Endothelial cell of umbilical vein (primary cell): ENCODE measurements around the gene C1orf198. TPM values are rescaled to one million over a fixed set of nuclear protein-coding genes. Genes with fewer than 3 reads are reported as not detected.

ENCODE experiments used
- BruUV-seq: library from RNA; stranded (reverse); fragments of 400-500 nt; replicated peaks from 2 replicates; lab custom pipeline; 2021; lab: Mats Ljungman, UMichigan
- CTCF ChIA-PET: fragments of 300-600, 350-600 bp; sonication (Branson Sonifier 250); formaldehyde crosslinking; loops from one replicate; lab custom pipeline; 2021; ENCODE audit warnings: antibody characterized with exemption, inconsistent platforms; lab: Charles Lee
- POLR2A ChIA-PET: fragments of 300-600, 350-600 bp; sonication (Branson Sonifier 250); formaldehyde crosslinking; loops from one replicate; lab custom pipeline; 2021; ENCODE audit warnings: antibody characterized with exemption, inconsistent platforms; lab: Charles Lee
- DNase-seq: peaks from one replicate; pipeline ENCODE4 v3.0.0-alpha.2; 2011; ENCODE audit warnings: low read depth, low spot score
- FAIRE-seq: peaks from 2 replicates; lab custom pipeline; 2011; peaks lifted over from hg19 to GRCh38; lab: Jason Lieb, UNC
- H2AFZ ChIP-seq: 2 replicates; pipeline ENCODE4 v1.6.0; 2012; ENCODE audit warnings: low read depth, low read length, control low read depth, inconsistent platforms
- H3K27ac ChIP-seq: 2 replicates; pipeline ENCODE4 v1.5.1; 2011; ENCODE audit warnings: low read depth, mild to moderate bottlenecking, control low read depth, low read length, moderate library complexity; ENCODE audit not compliant: insufficient read depth
- H3K27me3 ChIP-seq, 2 experiments: 2 replicates each; pipeline versions ENCODE4 v1.6.0 to v1.6.1; 2011; ENCODE audit warnings: low read length in 2 of 2, mixed read lengths in 1 of 2; ENCODE audit not compliant: control insufficient read depth in 2 of 2, insufficient read depth in 2 of 2
- H3K36me3 ChIP-seq, 2 experiments: 2 replicates in 1 of 2; 3 replicates in 1 of 2; pipeline ENCODE4 v1.5.1; 2011; ENCODE audit warnings: low read length in 2 of 2, mild to moderate bottlenecking in 1 of 2, moderate library complexity in 1 of 2; ENCODE audit not compliant: control insufficient read depth in 2 of 2, insufficient read depth in 2 of 2; ENCODE audit errors: extremely low read depth in 1 of 2
- H3K4me1 ChIP-seq: 3 replicates; pipeline ENCODE4 v1.5.1; 2011; ENCODE audit warnings: mild to moderate bottlenecking, low read length; ENCODE audit not compliant: control insufficient read depth, insufficient read depth; ENCODE audit errors: extremely low read depth
- H3K4me2 ChIP-seq: 2 replicates; pipeline ENCODE4 v1.6.1; 2011; ENCODE audit warnings: low read length, control low read depth, mixed read lengths; ENCODE audit not compliant: insufficient read depth
- H3K4me3 ChIP-seq, 3 experiments: fragments of 200-600 bp in 1 of 3; sonication (generic), shearing (Covaris generic) in 1 of 3; replicated peaks in 1 of 3; 2 replicates each; pipeline ENCODE4 v1.5.1; 2011 to 2016; ENCODE audit warnings: control low read depth in 3 of 3, low read length in 3 of 3, mild to moderate bottlenecking in 2 of 3, inconsistent platforms in 1 of 3, low read depth in 1 of 3, moderate library complexity in 1 of 3; ENCODE audit not compliant: insufficient read depth in 1 of 3
- H3K79me2 ChIP-seq: 2 replicates; pipeline ENCODE4 v1.6.0; 2012; ENCODE audit warnings: low read length, inconsistent platforms; ENCODE audit not compliant: control insufficient read depth, insufficient read depth
- H3K9ac ChIP-seq: replicated peaks from 2 replicates; pipeline ENCODE3; 2011; ENCODE audit warnings: low read length, control low read depth; ENCODE audit not compliant: insufficient read depth; ENCODE audit errors: extremely low read depth
- H3K9me1 ChIP-seq: replicated peaks from 3 replicates; pipeline ENCODE4 v1.6.0; 2011; ENCODE audit warnings: mild to moderate bottlenecking, low read length; ENCODE audit not compliant: control insufficient read depth, insufficient read depth; ENCODE audit errors: extremely low read depth
- H3K9me3 ChIP-seq: replicated peaks from 2 replicates; pipeline ENCODE4 v1.5.1; 2012; ENCODE audit warnings: low read length, inconsistent platforms; ENCODE audit not compliant: control insufficient read depth, insufficient read depth
- H4K20me1 ChIP-seq: replicated peaks from 2 replicates; pipeline ENCODE3; 2011; ENCODE audit warnings: mild to moderate bottlenecking, low read length; ENCODE audit not compliant: control insufficient read depth, insufficient read depth; ENCODE audit errors: extremely low read depth
- CTCF ChIP-seq, 2 donors: IDR thresholded peaks; 1 replicate in 1 of 2; 2 replicates in 1 of 2; pipeline ENCODE4 v1.5.1; 2011; ENCODE audit warnings: low read length in 2 of 2, mild to moderate bottlenecking in 2 of 2, moderate library complexity in 2 of 2, control low read depth in 1 of 2, inconsistent platforms in 1 of 2, low read depth in 1 of 2; ENCODE audit not compliant: insufficient read depth in 1 of 2; ENCODE audit errors: extremely low read depth in 1 of 2
- EZH2 ChIP-seq: IDR thresholded peaks from 2 replicates; pipeline ENCODE4 v1.6.1; 2012; ENCODE audit warnings: borderline replicate concordance, low read depth, mild to moderate bottlenecking, moderate library complexity, low read length, inconsistent platforms; ENCODE audit not compliant: severe bottlenecking
- FOS ChIP-seq: IDR thresholded peaks from 2 replicates; pipeline ENCODE4 v1.6.1; 2011; ENCODE audit warnings: mild to moderate bottlenecking, low read length, moderate library complexity, borderline replicate concordance; ENCODE audit not compliant: insufficient read depth
- GATA2 ChIP-seq: IDR thresholded peaks from 2 replicates; pipeline ENCODE4 v1.7.0; 2011; ENCODE audit warnings: low read depth, mild to moderate bottlenecking, moderate library complexity, mixed read lengths, low read length; ENCODE audit not compliant: insufficient read length, insufficient read depth
- JUN ChIP-seq: IDR thresholded peaks from 2 replicates; pipeline ENCODE4 v1.6.1; 2011; ENCODE audit warnings: borderline replicate concordance, low read depth; ENCODE audit not compliant: insufficient read length, insufficient read depth
- MAX ChIP-seq: IDR thresholded peaks from 2 replicates; pipeline ENCODE4 v1.6.1; 2011; ENCODE audit not compliant: insufficient read depth, insufficient read length
- MYC ChIP-seq: IDR thresholded peaks from one replicate; pipeline ENCODE4 v1.6.1; 2011; ENCODE audit warnings: mild to moderate bottlenecking, low read depth, low read length
- POLR2A ChIP-seq: IDR thresholded peaks from 2 replicates; pipeline ENCODE4 v1.6.1; 2012; ENCODE audit warnings: low read depth, mild to moderate bottlenecking, control low read depth, low read length
- POLR2AphosphoS5 ChIP-seq: IDR thresholded peaks from 2 replicates; pipeline ENCODE4 v1.6.1; 2012; ENCODE audit warnings: low read depth, mild to moderate bottlenecking, control low read depth, low read length, moderate library complexity; ENCODE audit not compliant: insufficient read depth
- dilution Hi-C: fragments of 300-500 bp; cut with MboI; formaldehyde crosslinking; loops from one replicate; pipeline ENCODE4 v1.15.0; 2019; ENCODE audit warnings: low sequenced_read_pairs; ENCODE audit not compliant: extremely low pct_ligation_motif_present
- intact Hi-C: fragments of 100-400 bp; cut with micrococcal nuclease; formaldehyde crosslinking; loops from one replicate; pipeline ENCODE4 v1.10.0; 2022
- polyA plus RNA-seq, 4 experiments: library from polyadenylated mRNA; depleted of rRNA in 3 of 4; stranded (reverse) in 3 of 4; unstranded in 1 of 4; fragments of >200 nt; gene quantifications; 2 replicates each; pipeline versions ENCODE4 v1.2.1 to v1.2.3, GENCODE V29; 2011 to 2012; ENCODE audit warnings: missing spikeins in 1 of 4
- total RNA-seq: library from RNA; stranded (reverse); gene quantifications from 2 replicates; pipeline ENCODE4 v1.2.3, GENCODE V29; 2021

The C1orf198 gene
- total and polyA plus RNA-seq, 2 donors (not counting 3 experiments of a cell fraction or from before 2014, with no cell fraction given) = 21.2 to 29.2 TPM

GRCh38 chr1:230861970-230862595, 6.2 kb downstream of the C1orf198 start:
- no peaks in the 10 kb centered on the region for H3K79me2 ChIP-seq
- no peaks in the 10 kb centered on the region for H4K20me1 ChIP-seq
- H3K9me3 ChIP-seq = no peaks in the 10 kb centered on the region
- no peaks in the 10 kb centered on the region for H3K36me3 ChIP-seq
- H3K27ac ChIP-seq = no peak overlapping the region
- no peaks in the 10 kb centered on the region for H3K27me3 ChIP-seq
- H3K4me3 ChIP-seq = no peak overlapping the region
- intact Hi-C loops = no loop called here
- no peak overlapping the region for H3K4me2 ChIP-seq
- dilution Hi-C loops = no loop called here
- no peak overlapping the region for H2AFZ ChIP-seq
- H3K9me1 ChIP-seq = no peaks in the 10 kb centered on the region
- H3K4me1 ChIP-seq = peaks cover 10% of the 10 kb centered on the region
- FAIRE-seq (no peak), DNase-seq (no peak)
- TF ChIP-seq JUN = no peak
- no peak for TF ChIP-seq FOS
- TF ChIP-seq GATA2 = no peak
- no peak for TF ChIP-seq POLR2A
- TF ChIP-seq MAX = no peak
- TF ChIP-seq MYC = no peak
- no peak for TF ChIP-seq EZH2
- TF ChIP-seq POLR2AphosphoS5 = no peak
- no peak for TF ChIP-seq CTCF (IDR thresholded peaks at IDR 0.05; ENCODE audit: extremely low read depth in 1 of 2, insufficient read depth in 1 of 2, low read depth in 1 of 2, low read length in 2 of 2)
- ChIA-PET CTCF (interaction anchor here (1.3 kb wide), 1 partner anchor 12 kb away, joined by 4 read pairs; no protein-coding TSS in a partner anchor), POLR2A (no interaction called here)
- no TSS peak for BruUV-seq
- no peak overlapping the region for H3K9ac ChIP-seq
